Middle frontal gyrus (tissue), 1 donor: Measurements from ENCODE around the gene SUSD6.
"Not testable (repeated sequence)": the region's sequence is repeated elsewhere in the genome, so short reads cannot be mapped to it uniquely, and the experiment has no call there.

Source experiments
- DNase-seq: peaks from one replicate; pipeline ENCODE4 v3.0.0-alpha.2; 2015; ENCODE audit warnings: low spot score; ENCODE audit errors: extremely low spot score

Gene SUSD6

DNA sequence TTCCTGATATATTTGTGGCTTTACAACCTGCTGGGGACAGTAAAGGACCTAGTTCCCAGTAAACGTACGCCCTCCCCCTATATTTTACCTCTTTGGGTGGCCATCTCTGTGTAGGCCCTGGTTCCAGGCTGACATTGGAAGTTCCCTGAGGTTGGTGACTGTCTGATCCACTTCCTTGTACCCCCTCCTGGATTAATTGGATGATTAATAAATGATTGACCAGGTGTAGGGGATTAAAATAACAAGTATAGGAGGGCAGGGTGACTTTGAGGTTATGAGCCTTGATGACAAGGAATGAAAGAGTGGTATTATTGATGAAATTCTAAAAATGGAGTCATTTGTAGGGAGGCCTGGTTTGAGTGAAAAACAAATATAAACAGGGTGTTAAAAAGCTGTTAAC, 9.6 kb downstream of the SUSD6 start:
- DNase-seq: no peak

DNA sequence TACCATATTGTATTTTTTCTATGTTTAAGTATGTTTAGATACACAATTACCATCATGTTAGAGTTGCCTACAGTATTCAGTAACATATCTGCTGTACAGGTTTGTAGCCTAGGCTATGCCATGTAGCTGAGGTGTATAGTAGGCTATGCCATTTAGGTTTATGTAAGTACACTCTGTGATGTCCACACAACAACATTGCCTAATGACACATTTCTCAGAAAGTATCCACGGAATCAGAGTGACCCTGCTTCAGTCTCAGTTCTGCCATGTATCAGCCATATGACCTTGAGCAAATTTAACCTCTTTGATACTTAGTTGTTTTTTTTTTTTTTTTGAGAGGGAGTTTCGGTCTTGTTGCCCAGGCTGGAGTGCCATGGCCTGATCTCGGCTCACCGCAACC, 12.7 kb downstream of the SUSD6 start:
- DNase-seq: no peak

DNA sequence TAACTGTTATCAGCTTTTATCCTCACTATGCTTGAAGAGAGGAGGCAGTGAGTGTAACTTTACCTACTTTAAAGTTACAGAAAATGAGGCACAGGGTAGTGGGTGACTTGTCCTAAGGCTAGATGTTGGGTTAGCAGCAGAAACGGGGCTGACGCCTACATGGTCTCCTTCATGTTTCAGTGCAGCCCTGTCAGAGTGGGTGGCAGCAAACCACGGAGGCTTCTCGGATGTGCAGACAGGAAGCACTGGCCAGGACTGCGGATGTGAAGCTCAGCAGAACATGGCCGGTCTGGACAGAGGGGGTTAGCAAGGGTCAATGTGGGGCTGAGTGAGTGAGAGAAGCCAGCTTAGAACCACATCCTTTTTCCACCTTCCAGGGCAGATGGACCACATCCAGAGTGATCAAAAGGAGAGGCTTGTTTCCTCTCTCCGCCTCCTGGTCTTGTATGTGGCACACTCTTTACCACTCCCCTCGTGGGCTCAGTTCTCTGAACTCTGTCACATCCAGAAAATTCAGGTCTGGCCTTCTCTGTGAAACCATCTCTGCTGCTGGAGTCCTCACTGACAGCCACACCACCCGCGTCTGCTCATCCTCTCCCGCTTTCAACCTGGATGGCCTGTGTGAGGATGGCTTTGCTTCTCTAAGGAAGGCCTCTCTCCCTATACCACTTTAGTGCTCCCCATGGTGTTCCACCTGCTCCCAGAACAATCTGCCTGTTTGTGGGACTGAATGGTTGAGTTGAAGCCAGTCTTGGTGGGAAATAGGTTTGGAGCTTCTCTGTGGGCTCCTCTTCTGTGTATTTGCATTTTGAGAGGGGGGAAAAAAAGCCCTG, 14.1 kb downstream of the SUSD6 start:
- no peak for DNase-seq

DNA sequence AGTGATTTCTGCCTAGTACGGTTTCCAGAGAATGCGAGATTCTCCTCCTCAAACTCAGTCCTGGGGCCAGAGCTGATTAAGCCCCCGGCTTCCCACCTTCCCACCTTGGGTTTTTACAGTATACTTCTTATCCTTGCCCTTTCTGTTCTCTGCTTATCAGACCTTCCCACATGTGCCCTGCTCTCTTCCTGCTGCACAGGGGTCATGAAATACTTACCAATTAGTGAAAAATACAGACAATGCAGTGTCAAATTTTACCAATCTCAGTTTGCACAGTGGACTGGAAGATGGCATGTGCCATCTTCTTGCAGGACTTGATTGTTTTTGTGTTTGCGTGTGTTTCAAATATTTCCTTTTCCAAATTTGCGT, 14.7 kb downstream of the SUSD6 start:
- DNase-seq: no peak

DNA sequence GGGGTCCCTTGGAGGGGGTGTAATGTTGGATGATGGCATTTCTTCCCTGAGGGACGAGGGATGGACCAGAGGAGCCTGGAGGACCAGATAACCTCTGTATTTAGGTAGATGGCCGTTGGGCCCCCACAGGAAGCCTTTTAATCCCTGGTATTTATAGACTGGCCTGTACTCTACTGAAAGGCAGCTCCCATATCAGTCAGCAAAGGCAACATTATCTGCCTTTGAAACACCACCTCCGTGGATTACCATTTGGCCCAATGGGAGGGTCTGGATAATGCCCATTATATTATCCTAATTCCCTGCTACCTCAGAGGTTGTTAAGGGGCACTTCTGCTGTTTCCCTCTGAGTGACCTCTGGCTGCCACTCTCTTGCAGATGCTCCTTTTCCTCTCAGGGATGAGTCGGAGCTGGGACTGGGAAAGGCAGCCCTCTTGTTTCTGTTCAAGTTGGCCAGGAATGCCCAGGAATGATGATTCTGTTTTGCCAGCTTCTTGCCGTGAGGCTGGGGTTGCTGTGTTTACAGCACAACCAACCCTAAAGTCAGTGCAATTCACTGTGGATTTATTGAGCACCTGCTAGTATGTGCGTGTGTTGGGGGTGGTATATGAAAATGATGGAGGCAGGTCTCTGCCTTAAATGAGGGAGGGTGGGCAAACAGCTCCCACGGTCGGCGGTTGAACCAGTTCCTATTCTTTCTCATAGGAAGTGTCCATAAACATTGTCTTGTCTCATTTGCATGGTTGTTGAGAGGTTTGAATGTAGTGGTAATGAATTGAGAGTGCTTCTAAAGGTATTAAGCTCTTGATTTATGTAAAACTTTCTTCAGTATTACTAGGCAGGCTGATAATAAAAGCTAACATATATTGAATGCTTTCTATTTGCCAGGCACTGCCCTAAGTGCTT, 18.1 kb downstream of the SUSD6 start:
- no peak for DNase-seq

DNA sequence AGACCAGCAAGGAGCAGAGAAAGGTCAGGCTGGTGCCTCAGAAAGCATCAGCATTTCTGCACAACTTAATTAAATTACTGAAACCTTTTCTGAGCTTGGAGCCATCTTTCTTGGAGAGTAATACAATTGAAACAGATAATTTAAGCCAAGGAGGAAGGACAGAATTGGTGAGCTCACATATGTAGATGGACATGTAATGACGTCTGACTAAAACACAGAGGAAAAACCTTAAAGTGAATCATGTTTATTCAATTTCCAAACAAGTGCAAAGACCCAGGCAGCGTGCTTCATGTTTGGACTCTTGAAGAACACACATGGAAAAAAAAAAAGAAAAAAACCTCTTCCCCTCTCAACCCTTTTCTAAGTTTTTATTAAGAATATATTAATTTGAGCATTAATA, 19.0 kb downstream of the SUSD6 start:
- no peak for DNase-seq

DNA sequence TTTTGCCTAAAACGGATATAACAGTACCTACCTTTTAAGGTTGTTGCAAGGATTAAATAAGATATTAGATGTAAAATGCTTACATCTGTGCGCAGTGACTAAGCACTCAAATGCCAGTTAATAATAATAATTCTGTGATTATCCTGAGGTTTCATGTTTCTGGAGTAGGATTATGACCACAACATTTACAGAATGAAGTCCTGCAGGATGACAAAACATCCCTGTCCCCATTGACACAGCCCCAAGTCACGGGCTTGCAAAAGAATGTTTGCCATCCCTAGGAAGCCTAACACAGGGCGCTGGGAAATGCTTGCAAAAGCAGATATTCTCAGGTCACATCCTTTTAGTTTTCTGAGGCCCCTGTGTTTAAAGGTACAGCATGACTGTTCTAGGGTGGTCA, 20.1 kb downstream of the SUSD6 start:
- no peak for DNase-seq

DNA sequence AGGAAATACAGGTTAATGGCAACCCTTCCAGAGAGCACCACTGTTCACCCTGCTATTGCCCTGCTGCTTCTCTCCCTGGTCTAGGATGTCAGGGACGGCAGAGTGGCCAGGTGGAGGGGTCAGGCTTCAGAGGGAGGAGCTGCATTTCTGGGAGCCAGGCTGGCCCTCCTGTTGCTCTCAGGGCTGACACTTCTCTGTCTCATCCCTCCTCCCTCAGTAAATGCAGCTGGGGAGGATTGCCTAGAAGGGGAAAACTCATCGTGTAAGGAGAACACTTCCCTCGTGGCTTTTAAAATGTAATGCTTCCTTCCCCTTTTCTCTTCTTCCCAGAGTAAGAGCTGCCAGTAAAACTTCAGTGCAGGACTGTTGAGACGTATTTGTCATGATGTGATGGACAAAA, 20.8 kb downstream of the SUSD6 start:
- DNase-seq: no peak

DNA sequence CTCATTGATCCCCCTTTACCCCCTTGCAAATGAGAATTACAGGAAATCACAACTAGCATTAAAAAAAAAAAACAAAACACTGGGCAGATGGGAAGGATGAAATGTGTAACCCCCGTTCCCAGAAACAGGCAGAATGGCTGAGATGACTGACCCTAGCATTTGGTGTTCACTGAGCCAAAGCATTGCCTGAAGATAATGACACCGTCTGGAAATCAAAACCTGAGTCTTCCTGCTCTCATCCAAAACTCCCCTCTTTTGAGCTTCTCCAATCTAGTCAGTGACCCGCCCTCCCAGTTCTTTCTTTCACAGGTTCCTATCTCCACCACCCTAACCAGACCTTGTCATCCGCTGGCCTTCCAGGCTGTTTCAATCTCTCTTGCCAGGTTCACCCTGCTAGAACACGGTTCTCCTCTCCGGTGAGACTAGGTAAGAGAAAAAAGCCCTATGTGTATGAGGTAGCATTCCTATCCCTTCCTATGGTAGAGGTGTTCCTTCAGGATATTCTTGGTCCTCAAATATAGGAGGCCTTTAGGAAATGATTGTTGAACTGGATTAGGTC, 21.3 kb downstream of the SUSD6 start:
- DNase-seq: no peak

DNA sequence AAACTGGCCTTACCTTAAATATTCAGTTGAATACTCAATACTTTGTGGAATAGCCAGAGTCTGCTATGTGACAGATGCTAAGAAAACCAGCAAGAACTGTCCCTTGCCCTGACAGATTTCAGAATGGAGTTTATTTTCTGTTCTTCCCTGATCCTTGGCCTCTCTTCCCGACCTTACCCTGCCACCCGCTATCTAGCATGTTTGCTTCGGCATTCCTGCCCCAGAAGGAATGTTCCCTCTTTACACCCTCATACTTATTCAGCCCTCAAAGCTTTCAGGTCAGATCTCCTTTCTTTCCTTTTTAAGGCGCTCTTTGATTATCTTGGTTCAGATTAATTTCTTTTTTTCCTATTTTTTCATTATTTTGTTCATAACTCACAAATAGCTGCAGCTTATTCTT, 21.8 kb downstream of the SUSD6 start:
- no peak for DNase-seq

DNA sequence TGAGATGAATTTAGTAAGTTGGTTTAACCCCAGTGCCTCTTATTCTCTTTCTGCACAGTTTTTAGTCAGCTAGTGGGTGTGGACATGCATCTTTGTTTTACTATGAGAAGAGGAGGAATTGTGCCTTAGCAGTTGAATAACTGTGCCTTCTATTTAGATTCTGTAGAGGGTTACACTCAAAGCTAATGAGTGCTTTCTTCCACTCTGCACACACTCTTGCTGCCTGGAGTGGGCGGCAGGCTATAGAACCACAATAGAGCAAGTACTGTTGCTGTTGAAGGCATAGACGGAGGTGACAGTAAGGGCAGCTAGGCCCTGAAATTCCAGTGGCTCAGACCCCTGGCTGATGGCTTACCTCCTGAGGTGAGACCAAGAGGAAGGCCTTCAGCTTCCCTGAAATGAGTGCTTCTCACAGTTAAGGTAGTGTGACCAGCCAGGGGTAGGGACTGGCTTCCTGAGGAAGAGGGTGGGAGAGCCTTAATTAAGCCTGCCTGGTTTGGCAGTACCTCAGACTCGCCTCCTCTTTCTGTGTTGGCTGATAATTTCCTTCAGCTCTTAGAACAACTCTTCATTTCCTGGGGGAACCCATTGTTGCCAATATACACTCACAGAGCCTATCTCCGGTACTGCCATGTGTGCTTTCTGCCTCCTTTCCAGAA, 24.7 kb downstream of the SUSD6 start:
- no peak for DNase-seq

DNA sequence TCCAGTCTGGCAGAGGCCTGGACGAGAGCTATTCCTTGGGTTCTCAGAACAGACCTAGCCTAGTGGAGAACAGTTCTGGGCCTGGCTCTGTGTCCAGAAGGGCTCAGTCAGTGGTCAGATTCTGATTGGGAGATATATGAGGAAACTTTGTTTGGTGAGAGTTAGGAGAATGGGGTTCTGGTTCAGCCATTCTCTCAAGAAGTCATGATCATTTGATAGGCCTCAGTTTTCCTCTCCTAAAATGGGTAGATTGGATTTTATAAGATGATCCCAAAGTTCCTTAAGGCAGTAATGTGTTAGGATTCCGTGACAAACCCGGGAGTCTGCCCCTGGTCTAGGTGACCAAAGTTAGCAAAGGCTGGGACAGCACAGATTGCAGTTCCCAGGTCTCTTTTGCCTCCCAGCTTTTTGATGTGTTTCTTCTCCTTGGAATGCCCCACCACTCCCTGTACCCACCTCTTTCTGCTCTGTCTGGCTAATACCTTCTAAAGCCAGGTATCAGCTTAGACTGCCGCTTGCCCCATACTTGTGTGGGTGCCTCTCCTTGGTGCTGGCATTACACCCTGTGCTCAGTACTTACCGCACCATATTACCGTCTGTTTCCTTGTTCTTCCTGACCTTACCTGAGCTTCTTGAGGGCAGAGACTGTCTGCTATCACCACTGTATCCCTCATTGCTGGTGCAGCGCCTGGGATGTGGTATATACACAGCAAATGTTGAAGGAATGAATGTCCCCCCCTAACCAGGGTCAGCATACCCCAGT, 25.5 kb downstream of the SUSD6 start:
- DNase-seq: no peak

DNA sequence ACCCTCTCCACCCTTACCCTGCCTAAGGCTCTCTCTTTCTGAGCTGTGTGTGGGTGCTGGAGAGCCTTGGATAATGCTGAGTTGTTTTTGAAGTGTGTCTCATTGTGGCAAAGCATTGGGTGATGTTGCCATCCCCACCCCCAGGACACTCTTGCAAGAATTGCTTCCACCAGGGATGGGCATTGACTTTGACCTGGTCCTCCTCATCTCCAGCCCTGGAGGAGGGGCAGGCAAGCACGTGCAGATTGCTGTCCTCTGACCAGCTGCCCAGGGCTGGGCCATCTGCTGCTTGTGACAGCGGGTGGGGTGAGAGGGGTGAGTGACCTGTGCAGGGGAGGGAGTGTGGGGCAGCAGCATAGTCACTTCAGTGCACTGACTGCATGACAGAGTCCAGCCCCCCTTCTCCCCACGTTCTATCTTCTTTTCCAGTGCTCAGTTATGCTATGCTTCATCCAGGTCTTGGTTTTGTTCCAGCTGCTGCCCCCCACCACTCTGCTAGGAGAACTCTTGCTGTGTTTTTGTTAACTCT, 26.2 kb downstream of the SUSD6 start:
- no peak for DNase-seq

DNA sequence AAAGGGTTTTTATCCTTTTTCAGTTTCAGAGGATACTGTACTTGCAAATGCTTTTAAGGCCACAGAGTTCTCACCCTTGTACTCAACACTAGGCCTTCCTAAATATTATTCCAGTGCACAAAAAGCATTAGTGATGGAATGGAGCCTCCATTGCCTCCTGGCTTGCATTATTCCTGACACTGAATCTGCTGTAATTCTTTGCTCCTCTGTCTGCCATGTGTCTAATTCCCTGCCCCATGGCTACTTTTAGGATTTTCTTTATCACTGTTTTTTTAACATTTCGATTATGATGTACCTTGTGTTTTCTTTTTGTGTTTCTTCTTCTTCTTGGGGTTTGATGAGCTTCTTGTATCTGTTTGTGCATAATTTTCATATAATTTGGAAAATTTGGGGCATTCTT, 29.5 kb downstream of the SUSD6 start:
- DNase-seq: no peak

DNA sequence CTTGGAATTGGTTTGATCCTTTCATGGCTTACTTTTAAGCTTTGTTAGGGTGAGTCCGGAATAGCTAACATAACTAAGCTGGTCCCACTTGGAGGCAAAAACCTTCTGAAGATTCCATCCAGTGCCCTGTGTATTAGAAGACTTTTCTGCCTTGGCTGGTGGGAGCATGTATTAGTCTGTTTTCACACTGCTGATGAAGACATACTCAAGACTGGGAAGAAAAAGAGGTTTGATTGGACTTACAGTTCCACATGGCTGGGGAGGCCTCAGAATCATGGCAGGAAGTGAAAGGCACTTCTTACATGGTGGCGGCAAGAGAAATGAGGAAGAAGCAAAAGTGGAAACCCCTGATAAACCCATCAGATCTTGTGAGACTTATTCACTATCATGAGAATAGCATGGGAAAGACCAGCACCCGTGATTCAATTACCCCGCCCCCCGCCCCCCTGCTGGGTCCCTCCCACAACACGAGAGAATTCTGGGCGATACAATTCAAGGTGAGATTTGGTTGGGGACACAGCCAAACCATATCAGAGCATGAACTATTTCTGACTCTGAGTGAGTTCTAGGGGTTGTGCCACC, 30.9 kb downstream of the SUSD6 start:
- not testable (repeated sequence) for DNase-seq

DNA sequence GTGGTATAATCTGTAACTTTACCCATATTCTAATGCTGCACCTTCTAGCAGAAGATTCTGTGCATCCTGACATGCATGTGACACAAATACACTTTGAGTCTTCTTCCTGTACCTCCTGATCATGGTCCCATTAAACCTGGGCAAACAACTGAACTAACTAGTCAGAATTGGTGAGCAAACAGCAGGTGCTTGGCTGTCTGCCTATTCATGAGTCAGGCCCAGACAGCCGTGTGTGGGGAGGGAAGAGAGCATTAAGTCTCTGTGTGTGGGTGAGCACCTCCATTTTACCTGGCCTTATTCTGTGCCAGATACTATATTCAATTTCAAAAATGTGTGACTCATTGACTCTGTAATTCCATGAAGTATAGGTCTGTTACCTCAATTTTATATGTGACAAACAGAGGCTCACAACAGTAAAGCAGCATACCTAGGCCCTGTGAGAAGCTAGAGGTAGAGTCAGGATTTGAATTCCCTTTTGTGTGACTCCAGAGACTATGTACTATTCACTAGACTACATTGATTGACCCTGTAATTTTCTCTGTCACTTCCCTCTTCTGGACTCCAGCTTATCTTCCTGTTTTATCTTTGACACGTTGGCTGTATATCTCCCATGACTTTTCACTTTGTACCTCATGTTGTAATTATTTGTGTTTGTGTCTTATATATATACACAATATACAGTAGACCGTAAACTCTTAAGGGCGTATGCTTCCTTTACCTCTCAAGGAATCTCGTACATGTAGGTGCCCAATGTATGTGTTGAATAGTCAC, 32.2 kb downstream of the SUSD6 start:
- no peak for DNase-seq

DNA sequence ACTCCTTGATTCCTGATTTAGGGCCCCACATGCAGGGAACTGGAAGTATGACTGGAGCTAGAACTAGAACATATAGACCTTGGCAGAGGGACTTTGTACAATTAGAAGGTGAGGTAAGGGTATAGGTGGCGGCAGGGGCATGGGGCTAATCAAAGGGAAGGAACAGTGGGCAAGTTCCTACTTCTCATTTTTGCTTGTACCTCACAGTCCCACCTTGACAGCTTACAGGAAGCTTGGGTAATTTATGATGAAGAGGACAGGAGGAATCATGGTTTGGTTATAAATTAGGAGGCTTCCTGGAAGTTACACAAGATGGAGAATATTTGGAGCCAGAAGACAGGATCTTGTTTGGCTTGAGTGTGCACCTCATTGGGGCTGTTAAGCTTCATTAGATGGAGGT, 33.4 kb downstream of the SUSD6 start:
- no peak for DNase-seq

DNA sequence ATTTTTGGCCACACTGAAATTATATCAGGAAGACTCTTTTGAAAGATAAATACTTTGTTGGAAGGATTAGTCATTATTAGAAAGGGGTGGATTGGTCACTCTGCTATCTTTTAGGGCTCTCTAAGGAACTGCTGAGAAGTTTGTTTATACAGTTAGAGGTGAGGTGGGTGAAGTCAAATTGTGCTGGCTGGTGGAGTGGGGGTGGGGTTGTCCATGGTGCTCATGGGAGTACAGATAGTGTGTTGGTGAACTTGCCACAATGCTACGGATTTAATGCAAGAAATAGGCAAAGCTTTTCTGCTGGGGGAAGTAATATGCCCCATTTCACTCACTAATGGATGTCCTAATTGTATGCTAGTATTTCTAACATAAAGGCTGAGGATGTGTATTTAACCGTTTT, 35.8 kb downstream of the SUSD6 start:
- no peak for DNase-seq

DNA sequence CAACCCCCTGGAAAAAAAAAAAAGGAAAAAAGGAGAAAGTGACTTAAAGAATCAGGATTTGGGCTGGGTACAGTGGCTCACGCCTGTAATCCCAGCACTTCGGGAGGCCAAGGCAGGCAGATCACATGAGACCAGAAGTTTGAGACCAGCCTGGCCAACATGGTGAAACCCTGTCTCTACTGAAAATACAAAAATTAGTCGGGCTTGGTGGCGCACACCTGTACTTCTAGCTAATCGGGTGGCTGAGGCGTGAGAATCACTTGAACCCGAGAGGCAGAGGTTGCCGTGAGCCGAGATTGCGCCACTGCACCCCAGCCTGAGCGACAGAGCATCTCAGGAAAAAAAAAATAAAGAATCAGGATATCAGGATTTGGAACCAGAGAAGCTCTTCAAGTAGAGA, 36.2 kb downstream of the SUSD6 start:
- not testable (repeated sequence) for DNase-seq
